HG03460 (cell line): ENCODE data around the gene CNNM2.
"Not testable (repeated sequence)": the region's sequence is repeated elsewhere in the genome, so short reads cannot be mapped to it uniquely, and the experiment has no call there.

ENCODE experiments used
- ATAC-seq: cut with Tn5 transposase; IDR thresholded peaks from one replicate; pipeline ENCODE4 v1.9.1; 2021; ENCODE audit not compliant: unreplicated experiment

Gene CNNM2

GRCh38 chr10:103130910-103131309 is 212.8 kb downstream of the CNNM2 start:
- no peak for ATAC-seq

DNA sequence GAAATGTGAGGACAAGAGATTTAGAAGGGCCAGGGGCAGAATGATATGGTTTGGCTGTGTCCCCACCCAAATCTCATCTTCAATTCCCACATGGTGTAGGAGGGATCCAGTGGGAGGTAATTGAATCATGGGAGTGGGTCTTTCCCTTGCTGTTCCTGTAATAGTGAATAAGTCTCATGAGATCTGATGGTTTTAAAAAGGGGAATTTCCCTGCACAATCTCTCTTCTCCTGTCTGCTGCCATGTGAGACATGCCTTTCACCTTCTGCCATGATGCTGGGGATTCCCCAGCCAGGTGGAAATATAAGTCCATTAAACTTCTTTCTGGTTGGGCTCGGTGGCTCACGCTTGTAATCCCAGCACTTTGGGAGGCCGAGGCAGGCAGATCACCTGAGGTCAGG is 217.1 kb downstream of the CNNM2 start:
- not testable (repeated sequence) for ATAC-seq

GRCh38 chr10:103139803-103140202 is 221.7 kb downstream of the CNNM2 start:
- ATAC-seq, result no peak
